ENCODE results near the gene IFNA6. TPM values are rescaled to one million over a fixed set of nuclear protein-coding genes. Genes with fewer than 3 reads are reported as not detected.
A peak's percentile ranks its signal among the peaks of the same experiment; 100 is the strongest.

IFNA6 gene
- total RNA-seq, 1 donor, result not detected

GRCh38 chr9:21326526-21327139 lies 24.1 kb downstream of the IFNA6 start:
- peak; percentile 63 for TF ChIP-seq CTCF (IDR thresholded peaks at IDR 0.05; ENCODE audit: insufficient read depth, low read length)
- peak; percentile 64 for DNase-seq (ENCODE audit: low read depth)
- no peak overlapping the region for H3K4me3 ChIP-seq (ENCODE audit: low read depth, low read length)

GRCh38 chr9:21324047-21324446 lies 26.6 kb downstream of the IFNA6 start:
- TF ChIP-seq CTCF (IDR thresholded peaks at IDR 0.05; ENCODE audit: insufficient read depth, low read length), result no peak
- H3K4me3 ChIP-seq (ENCODE audit: low read depth, low read length), result no peak overlapping the region
- no peak for DNase-seq (ENCODE audit: low read depth)

GRCh38 chr9:21322911-21323461 lies 27.7 kb downstream of the IFNA6 start:
- DNase-seq (ENCODE audit: low read depth), result no peak
- H3K4me3 ChIP-seq (ENCODE audit: low read depth, low read length), result no peak overlapping the region
- TF ChIP-seq CTCF (IDR thresholded peaks at IDR 0.05; ENCODE audit: insufficient read depth, low read length), result no peak

- no peak for TF ChIP-seq CTCF (IDR thresholded peaks at IDR 0.05; ENCODE audit: insufficient read depth, low read length)
- H3K4me3 ChIP-seq (ENCODE audit: low read depth, low read length), result no peak overlapping the region
- DNase-seq (ENCODE audit: low read depth), result no peak
Observed at GRCh38 chr9:21320465-21320864, 30.2 kb downstream of the IFNA6 start.

- no peak overlapping the region for H3K4me3 ChIP-seq (ENCODE audit: low read depth, low read length)
- peak; percentile 65 for DNase-seq (ENCODE audit: low read depth)
- peak; percentile 84 for TF ChIP-seq CTCF (IDR thresholded peaks at IDR 0.05; ENCODE audit: insufficient read depth, low read length)
Observed at GRCh38 chr9:21317956-21318923, 32.4 kb downstream of the IFNA6 start.

- H3K4me3 ChIP-seq (ENCODE audit: low read depth, low read length), result no peak overlapping the region
- TF ChIP-seq CTCF (IDR thresholded peaks at IDR 0.05; ENCODE audit: insufficient read depth, low read length), result no peak
- DNase-seq (ENCODE audit: low read depth), result no peak
Observed at GRCh38 chr9:21316860-21317259, 33.8 kb downstream of the IFNA6 start.

Measured in fibroblast of the aortic adventitia (primary cell).